H1 (cell line): ENCODE measurements around the gene KIF26A. TPM values are rescaled to one million over a fixed set of nuclear protein-coding genes. Genes with fewer than 3 reads are reported as not detected.
A peak's percentile ranks its signal among the peaks of the same experiment; 100 is the strongest.

Experiments used
- BRCA1 ChIP-seq: IDR thresholded peaks from 2 replicates; pipeline ENCODE4 v1.6.1; 2012; ENCODE audit warnings: low read depth, low read length, improper control_type of control experiment
- CTCF ChIP-seq, 3 experiments: IDR thresholded peaks; 1 replicate in 2 of 3; 2 replicates in 1 of 3; pipeline versions ENCODE4 v1.5.1 to v1.6.1; 2011; ENCODE audit warnings: low read length in 3 of 3, mild to moderate bottlenecking in 3 of 3, inconsistent platforms in 2 of 3, low read depth in 1 of 3, moderate library complexity in 1 of 3; ENCODE audit not compliant: insufficient read depth in 1 of 3; ENCODE audit errors: control extremely low read depth in 1 of 3
- HDAC6 ChIP-seq: IDR thresholded peaks from one replicate; pipeline ENCODE4 v1.7.1; 2012; ENCODE audit warnings: low read depth, mild to moderate bottlenecking, inconsistent platforms, low read length, moderate library complexity
- RAD21 ChIP-seq, 2 experiments: IDR thresholded peaks in 1 of 2; conservative IDR thresholded peaks in 1 of 2; 2 replicates each; pipeline ENCODE4 v1.6.1; 2011; ENCODE audit warnings: low read depth in 2 of 2, low read length in 2 of 2, improper control_type of control experiment in 1 of 2, inconsistent platforms in 1 of 2, mild to moderate bottlenecking in 1 of 2, moderate library complexity in 1 of 2
- RXRA ChIP-seq: IDR thresholded peaks from 2 replicates; pipeline ENCODE4 v1.6.1; 2011; ENCODE audit warnings: low read depth, mild to moderate bottlenecking, low read length, moderate library complexity; ENCODE audit not compliant: insufficient read depth
- SP1 ChIP-seq: IDR thresholded peaks from 2 replicates; pipeline ENCODE4 v1.6.1; 2011; ENCODE audit warnings: low read depth, low read length
- SP4 ChIP-seq: IDR thresholded peaks from 2 replicates; pipeline ENCODE4 v1.6.1; 2012; ENCODE audit warnings: low read length, inconsistent platforms
- SUZ12 ChIP-seq: fragments of 200-600 bp; sonication (generic); IDR thresholded peaks from 2 replicates; pipeline ENCODE4 v1.6.1; 2012; ENCODE audit warnings: mild to moderate bottlenecking, inconsistent platforms, low read length, moderate library complexity, mixed read lengths
- polyA plus RNA-seq, 7 experiments: library from polyadenylated mRNA; depleted of rRNA in 3 of 7; stranded (reverse) in 5 of 7; unstranded in 2 of 7; fragments of >200 nt in 5 of 7; fragments of 200-250 nt in 2 of 7; gene quantifications; 1 replicate in 5 of 7; 2 replicates in 1 of 7; 4 replicates in 1 of 7; pipeline versions ENCODE4 v1.2.1 to v1.2.3, GENCODE V29; 2011 to 2013; ENCODE audit warnings: missing spikeins in 2 of 7, mixed read lengths in 2 of 7
- total RNA-seq: library from RNA; stranded (reverse); fragmentation: NEBNext Ultra II Directional; extraction: Animal tissue kit (Norgen Biotek cat#: 25700); gene quantifications from 2 replicates; pipeline ENCODE4 v1.2.1, GENCODE V29; 2021

KIF26A gene
- total and polyA plus RNA-seq, 2 of the 8 experiments (the other 6 are each of a cell fraction or from before 2014, with no cell fraction given), result 11.5 to 41.6 TPM

GRCh38 chr14:104157016-104157928, 18.9 kb downstream of the KIF26A start (continued):
- peak; percentile 46 to 63 for TF ChIP-seq RAD21 (IDR thresholded peaks at IDR 0.05 in 1 of 2, conservative IDR thresholded peaks at IDR 0.05 in 1 of 2; ENCODE audit: low read depth in 2 of 2, low read length in 2 of 2)
- TF ChIP-seq HDAC6, result no peak
- TF ChIP-seq SP1, result no peak
- no peak for TF ChIP-seq RXRA
- TF ChIP-seq BRCA1, result no peak
- peak in 2 of 3 experiments; percentile 54 to 57; a peak in 3 of 4 replicates for TF ChIP-seq CTCF (IDR thresholded peaks at IDR 0.05; ENCODE audit: control extremely low read depth in 1 of 3, insufficient read depth in 1 of 3, low read depth in 1 of 3, low read length in 3 of 3)
- TF ChIP-seq SP4, result no peak
- TF ChIP-seq SUZ12, result no peak
